GM23338 (cell line): ENCODE measurements around the gene APOC1.

Source experiments
- CREB1 ChIP-seq: fragments of 250-450 bp; sonication (Bioruptor Pico); IDR thresholded peaks from 2 replicates; pipeline ENCODE4 v1.5.0; 2020; ENCODE audit warnings: low read depth, mild to moderate bottlenecking, moderate library complexity
- EZH2 ChIP-seq: fragments of 200-600 bp; sonication (generic); IDR thresholded peaks from one replicate; pipeline ENCODE4 v1.8.0; 2017; ENCODE audit warnings: antibody characterized with exemption, mild to moderate bottlenecking, low read depth; ENCODE audit not compliant: unreplicated experiment
- EZH2phosphoT487 ChIP-seq: fragments of 200-600 bp; sonication (generic); IDR thresholded peaks from one replicate; pipeline ENCODE4 v1.8.1; 2018; ENCODE audit warnings: antibody characterized with exemption; ENCODE audit not compliant: unreplicated experiment
- NANOG ChIP-seq: IDR thresholded peaks from 2 replicates; pipeline ENCODE4 v1.6.1; 2016; ENCODE audit warnings: antibody characterized with exemption, borderline replicate concordance
- POLR2AphosphoS5 ChIP-seq: IDR thresholded peaks from 2 replicates; pipeline ENCODE4 v1.6.1; 2016; ENCODE audit warnings: antibody characterized with exemption, low read depth
- STAT1 ChIP-seq: IDR thresholded peaks from one replicate; pipeline ENCODE4 v1.6.1; 2016; ENCODE audit warnings: antibody characterized with exemption; ENCODE audit not compliant: unreplicated experiment
- ZNF331 ChIP-seq: fragments of 250-450 bp; sonication (Bioruptor Pico); IDR thresholded peaks from 2 replicates; pipeline ENCODE4 v1.5.0; 2020; ENCODE audit warnings: low read depth, mild to moderate bottlenecking, moderate library complexity
- TF ChIP-seq, protein P1 (sequence below), 2 experiments: fragments of 200-600 bp in 1 of 2; sonication (generic) in 1 of 2; conservative IDR thresholded peaks; 2 replicates each; pipeline versions ENCODE4 v1.5.1 to v1.6.1; 2016 to 2017; ENCODE audit warnings: antibody characterized with exemption in 2 of 2, low read depth in 2 of 2, mild to moderate bottlenecking in 2 of 2, moderate library complexity in 1 of 2
- TF ChIP-seq, protein P2 (sequence below): IDR thresholded peaks from one replicate; pipeline ENCODE4 v1.6.1; 2018; ENCODE audit warnings: antibody characterized with exemption; ENCODE audit not compliant: unreplicated experiment

DNA sequence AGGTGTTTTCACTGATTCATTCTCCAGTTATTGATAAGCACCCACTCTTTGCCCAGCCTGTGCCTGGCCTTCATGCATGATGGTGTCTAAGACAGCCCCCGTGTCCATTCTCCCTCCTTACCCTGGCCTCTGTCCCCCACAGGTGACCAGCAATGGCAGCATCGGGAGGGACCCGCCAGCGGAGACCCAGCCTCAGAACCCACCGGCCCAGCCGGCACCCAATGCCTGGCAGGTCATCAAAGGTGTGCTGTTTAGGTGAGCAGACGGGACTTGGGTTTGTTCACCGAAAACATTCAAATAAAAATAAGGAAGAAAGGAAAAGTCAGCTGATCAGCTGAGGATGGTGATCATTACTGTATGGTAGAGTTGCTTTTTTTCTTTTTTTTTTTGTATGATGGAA lies 47.4 kb downstream of the APOC1 start:
- TF ChIP-seq ZNF331 (CRISPR knock-in tag) (no peak), POLR2AphosphoS5 (no peak), CREB1 (CRISPR knock-in tag) (no peak), NANOG (no peak), EZH2phosphoT487 (no peak), STAT1 (no peak), EZH2 (no peak)
- TF ChIP-seq, protein P1, sequence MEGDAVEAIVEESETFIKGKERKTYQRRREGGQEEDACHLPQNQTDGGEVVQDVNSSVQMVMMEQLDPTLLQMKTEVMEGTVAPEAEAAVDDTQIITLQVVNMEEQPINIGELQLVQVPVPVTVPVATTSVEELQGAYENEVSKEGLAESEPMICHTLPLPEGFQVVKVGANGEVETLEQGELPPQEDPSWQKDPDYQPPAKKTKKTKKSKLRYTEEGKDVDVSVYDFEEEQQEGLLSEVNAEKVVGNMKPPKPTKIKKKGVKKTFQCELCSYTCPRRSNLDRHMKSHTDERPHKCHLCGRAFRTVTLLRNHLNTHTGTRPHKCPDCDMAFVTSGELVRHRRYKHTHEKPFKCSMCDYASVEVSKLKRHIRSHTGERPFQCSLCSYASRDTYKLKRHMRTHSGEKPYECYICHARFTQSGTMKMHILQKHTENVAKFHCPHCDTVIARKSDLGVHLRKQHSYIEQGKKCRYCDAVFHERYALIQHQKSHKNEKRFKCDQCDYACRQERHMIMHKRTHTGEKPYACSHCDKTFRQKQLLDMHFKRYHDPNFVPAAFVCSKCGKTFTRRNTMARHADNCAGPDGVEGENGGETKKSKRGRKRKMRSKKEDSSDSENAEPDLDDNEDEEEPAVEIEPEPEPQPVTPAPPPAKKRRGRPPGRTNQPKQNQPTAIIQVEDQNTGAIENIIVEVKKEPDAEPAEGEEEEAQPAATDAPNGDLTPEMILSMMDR (conservative IDR thresholded peaks at IDR 0.05; ENCODE audit: low read depth in 2 of 2): no peak
- TF ChIP-seq, protein P2, sequence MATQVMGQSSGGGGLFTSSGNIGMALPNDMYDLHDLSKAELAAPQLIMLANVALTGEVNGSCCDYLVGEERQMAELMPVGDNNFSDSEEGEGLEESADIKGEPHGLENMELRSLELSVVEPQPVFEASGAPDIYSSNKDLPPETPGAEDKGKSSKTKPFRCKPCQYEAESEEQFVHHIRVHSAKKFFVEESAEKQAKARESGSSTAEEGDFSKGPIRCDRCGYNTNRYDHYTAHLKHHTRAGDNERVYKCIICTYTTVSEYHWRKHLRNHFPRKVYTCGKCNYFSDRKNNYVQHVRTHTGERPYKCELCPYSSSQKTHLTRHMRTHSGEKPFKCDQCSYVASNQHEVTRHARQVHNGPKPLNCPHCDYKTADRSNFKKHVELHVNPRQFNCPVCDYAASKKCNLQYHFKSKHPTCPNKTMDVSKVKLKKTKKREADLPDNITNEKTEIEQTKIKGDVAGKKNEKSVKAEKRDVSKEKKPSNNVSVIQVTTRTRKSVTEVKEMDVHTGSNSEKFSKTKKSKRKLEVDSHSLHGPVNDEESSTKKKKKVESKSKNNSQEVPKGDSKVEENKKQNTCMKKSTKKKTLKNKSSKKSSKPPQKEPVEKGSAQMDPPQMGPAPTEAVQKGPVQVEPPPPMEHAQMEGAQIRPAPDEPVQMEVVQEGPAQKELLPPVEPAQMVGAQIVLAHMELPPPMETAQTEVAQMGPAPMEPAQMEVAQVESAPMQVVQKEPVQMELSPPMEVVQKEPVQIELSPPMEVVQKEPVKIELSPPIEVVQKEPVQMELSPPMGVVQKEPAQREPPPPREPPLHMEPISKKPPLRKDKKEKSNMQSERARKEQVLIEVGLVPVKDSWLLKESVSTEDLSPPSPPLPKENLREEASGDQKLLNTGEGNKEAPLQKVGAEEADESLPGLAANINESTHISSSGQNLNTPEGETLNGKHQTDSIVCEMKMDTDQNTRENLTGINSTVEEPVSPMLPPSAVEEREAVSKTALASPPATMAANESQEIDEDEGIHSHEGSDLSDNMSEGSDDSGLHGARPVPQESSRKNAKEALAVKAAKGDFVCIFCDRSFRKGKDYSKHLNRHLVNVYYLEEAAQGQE: no peak
